Large intestine (tissue), 3 donors: Measurements from ENCODE around the gene QKI. TPM values are rescaled to one million over a fixed set of nuclear protein-coding genes. Genes with fewer than 3 reads are reported as not detected.

Experiments used
- DNase-seq, 2 donors: peaks; one replicate each; pipeline versions ENCODE4 v3.0.0 to v3.0.0-alpha.2; 2013
- H3K27ac ChIP-seq: one replicate; pipeline ENCODE4 v1.5.1; 2013; ENCODE audit warnings: low read length
- H3K27me3 ChIP-seq: 2 replicates; pipeline ENCODE4 v1.6.1; 2013; ENCODE audit warnings: low read length; ENCODE audit not compliant: control insufficient read depth, insufficient read depth
- H3K36me3 ChIP-seq: 2 replicates; pipeline ENCODE4 v1.6.1; 2013; ENCODE audit warnings: low read length; ENCODE audit not compliant: control insufficient read depth, insufficient read depth
- H3K4me1 ChIP-seq: one replicate; pipeline ENCODE4 v1.6.1; 2013; ENCODE audit warnings: low read length; ENCODE audit not compliant: control insufficient read depth, insufficient read depth
- H3K4me3 ChIP-seq: one replicate; pipeline ENCODE4 v1.5.1; 2013; ENCODE audit warnings: low read length
- H3K9me3 ChIP-seq: one replicate; pipeline ENCODE4 v1.6.1; 2013; ENCODE audit warnings: mild to moderate bottlenecking, low read depth, low read length, moderate library complexity; ENCODE audit not compliant: control insufficient read depth
- WGBS: methylation state at CpG from one replicate; pipeline ENCODE4 v1.1.5; 2013; ENCODE audit warnings: low lambda C conversion rate; ENCODE audit not compliant: insufficient coverage; 5-methylcytosine and 5-hydroxymethylcytosine counted together
- polyA plus RNA-seq: library from polyadenylated mRNA; unstranded; fragments of 120-200 nt; gene quantifications from one replicate; pipeline ENCODE4 v1.2.1, GENCODE V29; 2013

Gene QKI
- polyA plus RNA-seq, 1 donor: 30.2 TPM

DNA sequence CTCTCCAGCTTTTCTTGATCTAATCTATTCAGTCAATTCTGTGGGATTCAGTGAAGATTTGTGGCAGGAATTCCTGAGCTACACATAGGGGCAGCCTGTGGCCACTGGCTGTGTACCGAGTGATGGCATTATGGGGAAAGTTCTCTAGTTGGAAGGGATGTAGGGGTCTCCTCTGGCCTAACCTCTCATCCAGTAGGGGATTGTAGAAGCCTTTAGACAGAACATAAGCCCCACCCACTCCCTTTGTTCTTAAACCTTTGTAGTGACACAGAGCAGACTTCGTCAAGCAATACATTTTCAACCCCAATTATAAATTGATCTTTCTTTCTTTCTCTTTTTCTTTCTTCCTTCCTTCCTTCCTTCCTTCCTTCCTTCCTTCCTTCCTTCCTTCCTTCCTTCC lies 188.9 kb downstream of the QKI start:
- H3K27ac ChIP-seq: no peak overlapping the region
- 89% methylated on average over 1 of the region's 2 CpGs for WGBS
- no peaks in the 10 kb centered on the region for H3K4me1 ChIP-seq
- DNase-seq: no peak
- no peaks in the 10 kb centered on the region for H3K36me3 ChIP-seq
- no peaks in the 10 kb centered on the region for H3K27me3 ChIP-seq
- no peak overlapping the region for H3K4me3 ChIP-seq
- no peaks in the 10 kb centered on the region for H3K9me3 ChIP-seq

DNA sequence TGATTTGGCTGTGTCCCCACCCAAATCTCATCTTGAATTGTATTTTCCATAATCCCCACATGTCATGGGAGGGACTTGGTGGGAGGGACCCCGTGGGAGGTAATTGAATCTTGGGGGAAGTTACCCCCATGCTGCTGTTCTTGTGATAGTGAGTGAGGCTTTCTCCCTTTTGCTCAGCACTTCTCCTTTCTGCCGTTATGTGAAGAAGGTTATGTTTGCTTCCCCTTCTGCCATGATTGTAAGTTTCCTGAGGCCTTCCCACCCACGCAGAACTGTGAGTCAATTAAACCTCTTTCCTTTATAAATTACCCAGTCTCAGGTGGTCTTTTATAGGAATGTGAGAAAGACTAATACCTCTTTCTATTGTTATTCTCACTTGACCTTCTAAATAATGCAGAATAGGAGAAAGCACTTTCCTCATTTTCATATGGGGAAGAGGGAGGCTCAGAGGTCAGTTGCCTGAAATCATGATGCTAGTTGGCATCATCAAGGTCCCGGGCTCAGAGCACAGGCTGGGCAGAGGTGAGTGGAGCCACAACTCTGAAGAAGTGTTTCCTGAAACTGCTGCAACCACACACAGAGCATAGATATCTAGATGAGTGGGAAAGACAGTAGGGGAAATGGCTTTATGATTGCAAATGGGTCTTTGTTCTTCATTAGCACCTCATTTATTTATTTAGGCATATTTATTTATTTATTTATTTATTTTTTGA lies 191.0 kb downstream of the QKI start:
- H3K27me3 ChIP-seq: no peaks in the 10 kb centered on the region
- 80% methylated on average over 1 of the region's 4 CpGs for WGBS
- H3K9me3 ChIP-seq: no peaks in the 10 kb centered on the region
- no peaks in the 10 kb centered on the region for H3K36me3 ChIP-seq
- no peak overlapping the region for H3K4me3 ChIP-seq
- H3K4me1 ChIP-seq: no peaks in the 10 kb centered on the region
- H3K27ac ChIP-seq: no peak overlapping the region
- DNase-seq: no peak

DNA sequence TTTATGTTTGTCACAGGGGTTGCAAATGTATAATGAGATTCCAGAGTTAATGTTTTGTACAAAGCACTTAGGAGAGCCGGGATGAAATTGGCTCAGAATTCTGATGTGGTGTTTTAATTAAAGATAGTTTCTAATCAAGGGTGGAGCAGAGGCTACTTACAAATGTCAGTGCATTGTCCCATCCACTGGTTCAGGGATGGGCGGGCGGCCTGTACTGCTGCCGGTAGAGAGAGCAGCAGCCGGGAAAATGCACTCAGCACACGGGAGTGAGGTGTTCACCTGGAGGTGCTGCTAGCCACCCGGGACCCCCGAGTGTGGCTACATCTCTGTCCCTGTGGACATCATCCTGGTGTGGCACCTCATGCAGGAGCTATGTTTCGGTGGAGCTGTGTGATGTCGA lies 193.3 kb downstream of the QKI start:
- H3K4me3 ChIP-seq: no peak overlapping the region
- no peaks in the 10 kb centered on the region for H3K27me3 ChIP-seq
- H3K27ac ChIP-seq: no peak overlapping the region
- H3K36me3 ChIP-seq: no peaks in the 10 kb centered on the region
- H3K4me1 ChIP-seq: no peaks in the 10 kb centered on the region
- no CpG with 5 or more reads among the region's 10 CpGs for WGBS
- no peaks in the 10 kb centered on the region for H3K9me3 ChIP-seq
- no peak for DNase-seq

DNA sequence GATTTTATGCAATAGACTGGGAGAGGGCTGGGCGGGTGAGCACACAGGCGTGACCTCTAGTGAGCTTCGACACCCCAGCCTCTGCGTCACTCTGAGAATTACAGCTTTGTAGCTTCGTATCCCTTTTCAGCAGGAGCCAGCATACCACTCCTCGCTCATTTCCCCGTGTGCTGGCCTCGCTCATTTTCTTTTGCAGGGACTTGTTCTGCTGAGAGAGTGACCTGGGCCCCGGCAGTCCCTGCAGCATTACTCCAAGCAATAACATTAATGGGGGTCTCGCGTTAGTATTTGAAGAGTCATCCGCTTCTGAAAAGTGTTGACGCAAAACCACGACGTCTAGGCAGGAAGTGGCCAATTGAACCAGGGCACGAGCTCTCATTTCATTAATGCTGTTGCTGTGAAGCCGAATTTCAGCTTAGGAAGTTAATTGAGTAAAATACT lies 193.7 kb downstream of the QKI start:
- WGBS: no CpG with 5 or more reads among the region's 17 CpGs

DNA sequence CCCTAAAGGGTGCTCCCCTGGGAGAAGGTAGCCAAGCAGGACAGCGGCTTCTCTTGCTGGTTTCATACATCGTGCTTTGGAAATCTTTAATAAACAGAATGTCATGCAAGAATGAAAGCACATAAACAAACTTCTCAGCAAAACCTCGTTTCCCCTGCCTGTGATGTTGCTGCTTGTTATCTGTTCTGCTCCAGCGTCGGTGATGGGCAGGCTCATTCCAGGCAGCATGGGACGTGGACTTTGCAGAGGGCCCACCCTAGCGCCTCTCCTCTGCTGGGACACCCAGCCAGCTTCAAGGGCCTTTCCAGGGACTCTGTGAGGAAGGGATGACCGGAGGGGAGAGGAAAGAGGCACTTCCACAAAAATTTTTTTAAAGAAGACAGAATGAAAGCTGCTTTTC lies 197.7 kb downstream of the QKI start:
- no CpG with 5 or more reads among the region's 8 CpGs for WGBS
- H3K36me3 ChIP-seq: no peaks in the 10 kb centered on the region
- H3K4me1 ChIP-seq: no peaks in the 10 kb centered on the region
- DNase-seq: no peak
- no peak overlapping the region for H3K4me3 ChIP-seq
- no peaks in the 10 kb centered on the region for H3K27me3 ChIP-seq
- H3K27ac ChIP-seq: no peak overlapping the region
- H3K9me3 ChIP-seq: no peaks in the 10 kb centered on the region

More for the DNA sequence above, 193.7 kb downstream of the QKI start:
- Histone ChIP-seq H3K27ac (no peak overlapping the region), H3K4me3 (no peak overlapping the region), H3K36me3 (no peaks in the 10 kb centered on the region), H3K9me3 (no peaks in the 10 kb centered on the region), H3K4me1 (no peaks in the 10 kb centered on the region), H3K27me3 (no peaks in the 10 kb centered on the region)
- no peak for DNase-seq

DNA sequence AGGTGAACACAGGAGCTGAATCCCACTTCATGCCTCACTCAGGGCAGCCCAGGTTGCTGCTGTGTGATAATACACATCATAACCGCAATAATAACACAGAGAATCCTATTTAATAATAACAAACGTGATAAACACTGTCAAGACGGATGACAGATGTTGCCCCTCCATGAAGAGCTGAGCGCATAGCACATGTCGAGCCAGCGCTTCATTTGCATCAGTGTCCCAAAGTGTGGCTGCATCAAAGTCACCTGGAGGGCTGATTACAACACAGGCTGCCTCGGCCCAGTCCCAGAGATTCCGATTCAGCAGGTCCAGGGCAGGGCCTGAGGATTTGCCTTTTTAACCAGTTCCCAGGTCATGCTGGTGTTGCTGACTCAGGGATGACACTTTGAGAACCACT lies 198.5 kb downstream of the QKI start:
- Histone ChIP-seq H3K27me3 (no peaks in the 10 kb centered on the region), H3K4me1 (no peaks in the 10 kb centered on the region), H3K27ac (no peak overlapping the region), H3K4me3 (no peak overlapping the region), H3K9me3 (no peaks in the 10 kb centered on the region), H3K36me3 (no peaks in the 10 kb centered on the region)
- no CpG with 5 or more reads among the region's 8 CpGs for WGBS
- no peak for DNase-seq

DNA sequence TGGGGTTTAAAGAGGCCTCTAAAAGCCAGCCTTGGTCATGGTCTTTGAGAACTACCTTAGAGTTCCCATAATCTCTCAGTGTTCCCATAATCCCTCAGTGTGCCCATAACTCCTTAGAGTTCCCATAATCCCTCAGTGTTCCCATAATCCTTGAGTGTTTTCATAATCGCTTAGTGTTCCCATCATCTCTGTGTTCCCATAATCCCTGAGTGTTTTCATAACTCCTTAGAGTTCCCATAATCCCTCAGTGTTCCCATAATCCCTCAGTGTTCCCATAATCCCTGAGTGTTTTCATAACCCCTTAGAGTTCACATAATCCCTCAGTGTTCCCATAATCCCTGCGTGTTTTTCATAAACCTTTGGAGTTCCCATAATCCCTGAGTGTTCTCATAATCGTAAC lies 199.2 kb downstream of the QKI start:
- WGBS: no CpG with 5 or more reads among the region's 3 CpGs
- no peaks in the 10 kb centered on the region for H3K9me3 ChIP-seq
- no peak overlapping the region for H3K27ac ChIP-seq
- no peak for DNase-seq
- H3K4me1 ChIP-seq: no peaks in the 10 kb centered on the region
- no peaks in the 10 kb centered on the region for H3K36me3 ChIP-seq
- H3K4me3 ChIP-seq: no peak overlapping the region
- no peaks in the 10 kb centered on the region for H3K27me3 ChIP-seq

DNA sequence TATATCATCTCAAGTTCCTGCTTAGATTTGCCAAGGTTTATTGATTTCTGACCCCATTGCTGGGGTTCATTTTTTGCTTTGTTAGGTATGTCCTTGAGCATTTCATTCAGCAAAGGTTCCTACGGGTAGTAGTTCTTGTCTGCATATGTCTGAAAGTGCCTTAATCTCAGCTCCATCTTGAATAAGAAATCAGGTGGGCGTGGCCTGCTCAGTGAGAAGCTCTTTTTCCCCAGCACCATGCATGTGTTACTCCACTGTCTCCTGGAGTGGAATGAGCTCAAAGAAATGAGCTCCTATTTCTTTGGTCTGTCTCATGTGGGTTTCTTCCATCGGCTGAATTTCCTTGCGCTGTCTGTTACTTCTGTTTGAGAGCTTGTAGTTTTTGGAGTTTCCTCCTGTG lies 201.9 kb downstream of the QKI start:
- 100% methylated on average over 2 of the region's 4 CpGs for WGBS
- H3K4me3 ChIP-seq: no peak overlapping the region
- H3K27ac ChIP-seq: no peak overlapping the region
- H3K4me1 ChIP-seq: no peaks in the 10 kb centered on the region
- H3K36me3 ChIP-seq: no peaks in the 10 kb centered on the region
- no peak for DNase-seq
- H3K9me3 ChIP-seq: peaks cover 4% of the 10 kb centered on the region
- no peaks in the 10 kb centered on the region for H3K27me3 ChIP-seq

DNA sequence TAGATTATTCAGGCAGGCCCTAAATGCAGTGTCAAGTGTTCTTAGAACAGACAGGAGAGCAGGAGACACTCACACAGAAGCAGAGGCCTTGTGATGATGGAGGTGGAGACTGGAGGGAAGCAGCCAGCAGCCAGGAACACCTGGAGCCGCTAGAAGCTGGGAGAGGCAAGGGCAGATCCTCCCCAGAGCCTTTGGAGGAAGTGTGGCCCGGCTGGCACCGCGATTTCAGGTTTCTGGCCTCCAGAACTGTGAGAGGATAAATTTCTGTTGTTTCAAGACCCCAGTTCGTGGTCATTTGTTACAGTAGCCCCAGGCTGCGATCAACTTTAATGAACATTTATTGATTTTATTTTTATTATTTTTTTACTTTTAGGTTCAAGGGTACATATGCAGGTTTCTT lies 203.0 kb downstream of the QKI start:
- WGBS: 100% methylated on average over 2 of the region's 6 CpGs

DNA sequence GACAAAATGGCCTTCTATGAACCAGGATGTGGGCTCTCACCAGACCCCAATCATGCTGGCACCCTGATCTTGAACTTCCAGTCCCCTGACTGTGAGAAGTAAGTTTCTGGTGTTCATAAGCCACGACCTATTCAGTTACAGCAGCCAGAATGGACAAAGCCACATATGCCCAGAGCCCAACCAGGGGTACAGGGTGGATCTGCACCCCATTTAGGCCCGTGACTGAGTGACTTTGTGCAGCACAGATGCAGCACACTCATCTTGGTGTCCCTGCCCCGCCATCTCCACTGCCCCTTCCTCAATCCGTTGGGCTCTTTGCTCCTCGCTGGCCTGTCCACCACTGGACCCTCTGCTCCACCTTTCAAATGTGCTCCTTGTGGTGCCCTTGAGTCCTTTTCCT lies 205.6 kb downstream of the QKI start:
- Histone ChIP-seq H3K4me3 (no peak overlapping the region), H3K36me3 (no peaks in the 10 kb centered on the region), H3K9me3 (peaks cover 4% of the 10 kb centered on the region), H3K4me1 (no peaks in the 10 kb centered on the region), H3K27ac (no peak overlapping the region), H3K27me3 (no peaks in the 10 kb centered on the region)
- WGBS: no CpG with 5 or more reads among the region's 5 CpGs
- no peak for DNase-seq

More for the DNA sequence above, 203.0 kb downstream of the QKI start:
- Histone ChIP-seq H3K4me3 (no peak overlapping the region), H3K36me3 (no peaks in the 10 kb centered on the region), H3K27ac (no peak overlapping the region), H3K4me1 (no peaks in the 10 kb centered on the region), H3K27me3 (no peaks in the 10 kb centered on the region), H3K9me3 (peaks cover 4% of the 10 kb centered on the region)
- DNase-seq: no peak

DNA sequence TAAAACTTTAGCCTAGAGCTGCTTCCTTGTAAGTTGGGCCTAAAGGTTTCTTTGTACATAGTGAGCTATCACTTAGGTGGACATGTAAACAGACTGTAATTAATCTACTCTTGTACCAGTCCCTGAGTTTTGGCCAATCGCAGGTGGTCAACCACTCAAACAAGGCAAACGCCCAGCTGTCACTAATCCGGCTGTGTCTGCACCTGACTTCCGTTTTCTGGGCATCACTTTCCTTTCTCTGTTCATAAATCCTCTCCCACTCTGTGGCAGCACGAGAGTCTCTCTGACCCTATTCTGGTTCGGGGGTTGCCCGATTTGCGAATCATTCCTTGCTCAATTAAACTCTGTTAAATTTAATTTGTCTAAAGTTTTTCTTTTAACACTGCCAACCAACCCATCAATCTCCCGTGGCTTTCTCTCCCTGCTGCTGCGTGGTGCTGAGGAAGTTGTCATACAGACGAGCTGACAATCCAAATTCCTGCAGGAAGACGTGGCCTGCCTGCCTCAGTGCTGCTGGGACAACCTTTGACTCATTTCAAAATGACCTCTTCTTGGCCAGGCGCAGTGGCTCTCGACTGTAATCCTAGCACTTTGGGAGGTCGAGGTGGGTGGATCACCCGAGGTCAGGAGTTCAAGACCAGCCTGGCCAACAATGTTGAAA lies 206.3 kb downstream of the QKI start:
- peaks cover 4% of the 10 kb centered on the region for H3K9me3 ChIP-seq
- H3K36me3 ChIP-seq: no peaks in the 10 kb centered on the region
- H3K4me1 ChIP-seq: no peaks in the 10 kb centered on the region
- DNase-seq: no peak
- no peak overlapping the region for H3K27ac ChIP-seq
- WGBS: 95% methylated on average over 4 of the region's 16 CpGs
- H3K27me3 ChIP-seq: no peaks in the 10 kb centered on the region
- no peak overlapping the region for H3K4me3 ChIP-seq
